D721Med (cell line): ENCODE data around the gene EMC1.
A peak's percentile ranks its signal among the peaks of the same experiment; 100 is the strongest.
"Not testable (repeated sequence)": the region's sequence is repeated elsewhere in the genome, so short reads cannot be mapped to it uniquely, and the experiment has no call there.

Source experiments
- DNase-seq: peaks from one replicate; pipeline ENCODE4 v3.0.0; 2011; ENCODE audit warnings: low spot score; ENCODE audit not compliant: insufficient read length
- FAIRE-seq: peaks from 2 replicates; lab custom pipeline; 2011; peaks lifted over from hg19 to GRCh38; lab: Jason Lieb, UNC
- TF ChIP-seq, protein P1 (sequence below): IDR thresholded peaks from 2 replicates; pipeline ENCODE4 v1.5.1; 2012; ENCODE audit warnings: mild to moderate bottlenecking, control low read depth; ENCODE audit not compliant: insufficient read depth; ENCODE audit errors: missing control alignments

The EMC1 gene

GRCh38 chr1:19255288-19255687 is 4.0 kb upstream of the EMC1 start:
- FAIRE-seq (no peak), DNase-seq (no peak)
- TF ChIP-seq, protein P1, sequence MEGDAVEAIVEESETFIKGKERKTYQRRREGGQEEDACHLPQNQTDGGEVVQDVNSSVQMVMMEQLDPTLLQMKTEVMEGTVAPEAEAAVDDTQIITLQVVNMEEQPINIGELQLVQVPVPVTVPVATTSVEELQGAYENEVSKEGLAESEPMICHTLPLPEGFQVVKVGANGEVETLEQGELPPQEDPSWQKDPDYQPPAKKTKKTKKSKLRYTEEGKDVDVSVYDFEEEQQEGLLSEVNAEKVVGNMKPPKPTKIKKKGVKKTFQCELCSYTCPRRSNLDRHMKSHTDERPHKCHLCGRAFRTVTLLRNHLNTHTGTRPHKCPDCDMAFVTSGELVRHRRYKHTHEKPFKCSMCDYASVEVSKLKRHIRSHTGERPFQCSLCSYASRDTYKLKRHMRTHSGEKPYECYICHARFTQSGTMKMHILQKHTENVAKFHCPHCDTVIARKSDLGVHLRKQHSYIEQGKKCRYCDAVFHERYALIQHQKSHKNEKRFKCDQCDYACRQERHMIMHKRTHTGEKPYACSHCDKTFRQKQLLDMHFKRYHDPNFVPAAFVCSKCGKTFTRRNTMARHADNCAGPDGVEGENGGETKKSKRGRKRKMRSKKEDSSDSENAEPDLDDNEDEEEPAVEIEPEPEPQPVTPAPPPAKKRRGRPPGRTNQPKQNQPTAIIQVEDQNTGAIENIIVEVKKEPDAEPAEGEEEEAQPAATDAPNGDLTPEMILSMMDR = no peak

DNA sequence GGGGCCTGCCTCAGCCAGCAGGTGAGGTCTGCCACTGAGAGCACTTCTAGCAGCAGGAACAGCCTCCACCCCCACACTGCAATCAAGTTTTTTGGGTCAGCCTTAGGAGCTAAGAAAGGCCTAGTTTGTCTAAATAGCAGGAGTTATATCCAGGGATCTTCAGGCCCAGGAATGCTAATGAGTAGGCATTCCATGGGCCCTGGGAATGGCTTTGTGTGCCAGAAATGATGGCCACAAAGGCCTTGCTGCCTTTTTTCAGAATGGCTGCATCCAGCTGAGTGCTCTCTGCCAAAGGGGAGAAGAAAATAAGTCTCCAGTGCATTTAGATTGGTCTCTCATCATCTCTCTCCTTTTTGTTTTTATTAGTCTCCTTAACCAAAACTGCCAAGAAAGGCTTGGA is 3.1 kb upstream of the EMC1 start:
- TF ChIP-seq, protein P1 = no peak
- FAIRE-seq (no peak), DNase-seq (no peak)

GRCh38 chr1:19250629-19251304 is 557 bp downstream of the EMC1 start:
- TF ChIP-seq, protein P1 = no peak
- FAIRE-seq (no peak), DNase-seq (no peak)

- TF ChIP-seq, protein P1 = peak; percentile 96
- FAIRE-seq (no peak), DNase-seq (peak; percentile 29)
These were observed 10.4 kb downstream of the EMC1 start for GRCh38 chr1:19240673-19241538.

DNA sequence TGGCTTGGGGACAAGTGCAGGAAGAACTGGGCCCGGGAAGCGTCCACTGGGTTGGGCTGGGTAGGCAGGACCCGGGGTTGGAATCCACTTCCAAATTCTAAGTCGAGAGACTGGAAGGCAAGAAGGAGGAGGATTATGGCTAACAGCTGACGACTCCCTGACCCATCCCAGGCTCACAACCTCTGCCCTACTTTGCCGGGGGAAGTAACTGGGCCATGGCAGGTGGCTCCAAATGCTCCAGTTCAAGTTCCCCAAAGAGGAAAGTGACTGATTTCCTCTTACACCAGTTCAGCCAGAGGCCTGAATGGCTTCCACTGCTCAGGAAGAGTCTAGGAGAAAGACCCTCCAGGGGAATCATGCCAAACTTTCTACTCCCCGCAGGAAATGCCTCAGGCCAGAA is 11.4 kb downstream of the EMC1 start:
- TF ChIP-seq, protein P1 = no peak
- FAIRE-seq (no peak), DNase-seq (no peak)

DNA sequence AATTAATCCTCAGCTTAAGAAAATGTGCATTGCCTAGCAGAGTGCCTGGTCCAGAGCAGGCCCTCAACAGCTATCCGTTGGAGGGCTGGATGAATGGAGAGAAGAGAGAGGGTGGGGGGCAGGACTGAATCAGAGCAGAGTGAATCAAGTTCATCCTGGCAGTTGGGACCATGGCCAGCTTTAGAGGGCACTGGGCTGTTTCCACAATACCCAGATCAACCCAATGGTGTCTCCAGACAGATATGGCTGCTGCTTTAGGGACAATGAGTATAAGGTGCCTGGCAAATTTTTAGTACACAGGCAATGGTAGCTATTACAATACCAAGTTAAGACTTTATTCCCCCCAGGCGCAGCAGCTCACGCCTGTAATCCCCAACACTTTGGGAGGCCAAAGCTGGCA is 17.1 kb downstream of the EMC1 start:
- TF ChIP-seq, protein P1 = no peak
- FAIRE-seq (no peak), DNase-seq (no peak)

DNA sequence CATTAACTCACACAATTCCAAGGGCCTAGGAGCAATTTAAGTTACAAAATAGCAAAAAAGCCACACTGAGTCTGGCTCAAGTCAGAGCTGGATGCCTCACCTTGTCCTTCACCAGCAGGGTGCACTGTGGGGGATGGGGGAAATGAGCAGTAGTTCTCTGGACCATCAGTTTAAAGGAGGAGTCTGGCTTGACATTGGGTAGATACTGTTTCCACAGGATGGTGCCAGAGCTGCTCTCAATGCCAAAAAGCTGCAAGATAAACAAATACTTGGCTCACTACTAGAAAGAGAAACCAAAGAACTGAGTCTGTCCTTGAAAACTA is 18.8 kb downstream of the EMC1 start:
- FAIRE-seq = no peak
- TF ChIP-seq, protein P1 = no peak
- no peak for DNase-seq

DNA sequence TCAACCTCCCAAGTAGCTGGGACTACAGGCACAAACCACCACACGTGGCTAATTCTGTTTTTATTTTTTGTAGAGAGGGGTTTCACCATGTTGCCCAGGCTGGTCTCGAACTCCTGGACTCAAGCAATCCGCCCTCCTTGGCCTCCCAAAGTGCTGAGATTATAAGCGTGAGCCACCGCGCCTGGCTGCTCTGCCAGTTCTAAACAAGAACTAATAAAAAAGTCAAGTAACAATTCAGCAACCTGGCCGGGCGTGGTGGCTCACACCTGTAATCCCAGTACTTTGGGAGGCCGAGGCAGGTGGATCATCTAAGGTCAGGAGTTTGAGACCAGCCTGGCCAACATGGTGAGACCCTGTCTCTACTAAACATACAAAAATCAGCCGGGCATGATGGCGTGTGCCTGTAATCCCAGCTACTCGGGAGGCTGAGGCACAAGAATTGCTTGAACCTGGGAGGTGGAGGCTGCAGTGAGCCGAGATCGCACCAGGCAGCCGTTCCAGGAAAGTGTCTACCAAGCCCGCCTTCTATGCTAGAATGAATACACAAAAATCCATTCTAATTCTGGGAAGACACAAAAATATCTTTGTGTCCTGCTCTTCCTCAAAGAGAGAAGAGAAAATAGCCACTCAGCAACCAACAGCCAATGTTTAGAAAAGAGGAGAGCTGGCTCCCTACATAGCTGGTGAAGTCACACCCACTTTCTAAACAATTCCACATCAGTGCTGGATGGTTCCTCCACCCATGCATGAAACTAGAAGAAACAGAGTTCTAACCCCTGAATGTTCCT is 19.4 kb downstream of the EMC1 start:
- not testable (repeated sequence) for DNase-seq, FAIRE-seq
